Measurements from ENCODE around the gene NMRK1. TPM values are rescaled to one million over a fixed set of nuclear protein-coding genes. Genes with fewer than 3 reads are reported as not detected.

NMRK1 gene
- 17.0 and 26.0 TPM in 2 replicates for total RNA-seq (2014; rRNA removed; shearing (Covaris generic))
- total RNA-seq (2022) = 32.8 and 33.2 TPM in 2 replicates
- percentile 64 among the genes with signal in this experiment for Bru-seq, nascent RNA
- BruChase-seq, experiment 1, labeled RNA remaining after a 6-hour chase = percentile 60 among the genes with signal in this experiment
- percentile 65 among the genes with signal in this experiment for BruChase-seq, experiment 2, labeled RNA remaining after a 2-hour chase
- long read RNA-seq, transcript NMRK1-201 (9 exons, 1,185 nt) = major isoform, 10 of 61 reads
- long read RNA-seq, transcript NMRK1-205 (2 exons, 817 nt) = minor isoform, 9 of 61 reads
- long read RNA-seq, partial matches to known transcripts = 6 of 61 reads
- long read RNA-seq, other reads (novel, unspliced or antisense) = 30 of 61 reads

- BruUV-seq (replicated peaks) = no TSS peak
- intact Hi-C loops (cut with micrococcal nuclease; ENCODE audit: unreplicated experiment) = loop anchor here (1.0 kb wide), 2 partner anchors 60 to 135 kb away; partner anchors contain the start of gene CARNMT1
- DNase-seq (ENCODE audit: low spot score) = peak; percentile 97
- ChIA-PET CTCF (ENCODE audit: unreplicated experiment) (no interaction called here), POLR2A (interaction anchor here (0.7 to 6.8 kb wide), 6 partner anchors 24 to 138 kb away, joined by 3 to 70 read pairs (median 4); partner anchors contain the start of genes C9orf40 and CARNMT1)
- Histone ChIP-seq H3K4me1 (ENCODE audit: insufficient read depth, low read length, poor library complexity, severe bottlenecking) (peaks cover 44% of the 10 kb centered on the region), H2AFZ (ENCODE audit: low read length) (peak within 1 kb of the TSS; percentile 70), H3K79me2 (ENCODE audit: insufficient read depth, low read depth, low read length) (peaks cover 72% of the 10 kb centered on the region), H4K20me1 (ENCODE audit: insufficient read depth, low read length) (peaks cover 12% of the 10 kb centered on the region), H3K9me3 (ENCODE audit: low read length) (no peaks in the 10 kb centered on the region), H3K36me3 (ENCODE audit: insufficient read depth, low read length) (no peaks in the 10 kb centered on the region), H3K9me2 (ENCODE audit: insufficient read depth, low read length) (no peaks in the 10 kb centered on the region), H3K4me3 (ENCODE audit: low read depth, low read length, poor library complexity, severe bottlenecking) (peak within 1 kb of the TSS; percentile 93), H3K4me2 (ENCODE audit: low read length) (peak within 1 kb of the TSS; percentile 90), H3K27ac (ENCODE audit: low read depth, low read length, poor library complexity, severe bottlenecking) (peak within 1 kb of the TSS; percentile 85)
- TF ChIP-seq CTCF (conservative IDR thresholded peaks at IDR 0.05; ENCODE audit: low read length) = no peak
- no peak for TF ChIP-seq EZH2phosphoT487 (IDR thresholded peaks at IDR 0.05; ENCODE audit: borderline replicate concordance, low read depth, low read length)
Observed at GRCh38 chr9:75087824-75088645, at the start of gene NMRK1, which contains the start of gene OSTF1. TSS of gene NMRK1 (minus strand) at chr9:75088155. CDS start at chr9:75083115, 5,040 bp downstream. TSS of gene OSTF1 (plus strand) at chr9:75088514. CDS start at chr9:75088693, 179 bp downstream.

- Histone ChIP-seq H3K9me3 (ENCODE audit: low read length) (no peaks in the 10 kb centered on the region), H2AFZ (ENCODE audit: low read length) (no peak overlapping the region), H3K4me3 (ENCODE audit: low read depth, low read length, poor library complexity, severe bottlenecking) (no peak overlapping the region), H3K36me3 (ENCODE audit: insufficient read depth, low read length) (peaks cover 68% of the 10 kb centered on the region), H3K27ac (ENCODE audit: low read depth, low read length, poor library complexity, severe bottlenecking) (no peak overlapping the region), H3K4me2 (ENCODE audit: low read length) (no peak overlapping the region), H3K4me1 (ENCODE audit: insufficient read depth, low read length, poor library complexity, severe bottlenecking) (no peaks in the 10 kb centered on the region), H4K20me1 (ENCODE audit: insufficient read depth, low read length) (no peaks in the 10 kb centered on the region), H3K79me2 (ENCODE audit: insufficient read depth, low read depth, low read length) (no peaks in the 10 kb centered on the region), H3K9me2 (ENCODE audit: insufficient read depth, low read length) (no peaks in the 10 kb centered on the region)
- intact Hi-C loops (cut with micrococcal nuclease; ENCODE audit: unreplicated experiment) = no loop called here
- ChIA-PET POLR2A (interaction anchor here (0.6 kb wide), 2 partner anchors 29 to 47 kb away, joined by 3 to 4 read pairs; no protein-coding TSS in a partner anchor), CTCF (ENCODE audit: unreplicated experiment) (no interaction called here)
- no TSS peak for BruUV-seq (replicated peaks)
- no peak for DNase-seq (ENCODE audit: low spot score)
- TF ChIP-seq EZH2phosphoT487 (IDR thresholded peaks at IDR 0.05; ENCODE audit: borderline replicate concordance, low read depth, low read length) = no peak
- no peak for TF ChIP-seq CTCF (conservative IDR thresholded peaks at IDR 0.05; ENCODE audit: low read length)
Observed at GRCh38 chr9:75134495-75134894, 46.5 kb upstream of the NMRK1 start.
